ENCODE measurements around the gene TBC1D5.

DNA sequence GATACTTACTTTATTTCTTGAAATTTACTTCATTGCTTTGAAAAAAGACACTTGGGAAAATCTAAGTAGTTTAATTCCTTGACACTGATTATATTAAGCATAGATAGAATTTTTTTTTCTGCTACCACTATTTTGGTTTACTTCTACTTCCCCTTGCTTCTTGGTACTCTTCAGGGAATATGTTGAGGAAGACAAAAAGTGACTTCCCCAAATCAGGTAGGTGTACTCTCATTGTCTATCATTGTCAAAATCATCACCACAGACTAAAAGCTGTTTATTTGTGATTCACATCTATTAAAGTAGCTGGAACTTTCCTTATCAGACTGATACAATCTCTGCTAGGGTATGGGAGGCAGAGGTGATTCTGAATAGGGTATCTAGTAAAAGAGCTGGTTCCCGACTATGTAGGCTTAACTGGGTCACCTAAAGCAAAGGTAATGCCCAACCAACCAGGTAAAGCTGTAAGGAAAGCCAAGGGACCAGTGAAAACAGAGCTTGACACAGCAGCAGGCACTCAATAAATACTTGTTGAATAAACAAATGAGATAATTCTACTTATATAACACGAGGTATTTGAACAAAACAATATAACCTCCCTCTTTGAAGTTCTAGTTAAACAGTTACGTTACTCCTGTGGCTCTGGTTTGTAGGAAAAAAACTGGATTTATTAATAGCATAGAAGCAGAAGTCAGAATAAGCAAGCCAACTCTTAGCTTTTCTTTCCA, 510.7 kb downstream of the TBC1D5 start:
- no peak for TF ChIP-seq EZH2phosphoT487 (IDR thresholded peaks at IDR 0.05; ENCODE audit: borderline replicate concordance)
- TF ChIP-seq, protein P1, sequence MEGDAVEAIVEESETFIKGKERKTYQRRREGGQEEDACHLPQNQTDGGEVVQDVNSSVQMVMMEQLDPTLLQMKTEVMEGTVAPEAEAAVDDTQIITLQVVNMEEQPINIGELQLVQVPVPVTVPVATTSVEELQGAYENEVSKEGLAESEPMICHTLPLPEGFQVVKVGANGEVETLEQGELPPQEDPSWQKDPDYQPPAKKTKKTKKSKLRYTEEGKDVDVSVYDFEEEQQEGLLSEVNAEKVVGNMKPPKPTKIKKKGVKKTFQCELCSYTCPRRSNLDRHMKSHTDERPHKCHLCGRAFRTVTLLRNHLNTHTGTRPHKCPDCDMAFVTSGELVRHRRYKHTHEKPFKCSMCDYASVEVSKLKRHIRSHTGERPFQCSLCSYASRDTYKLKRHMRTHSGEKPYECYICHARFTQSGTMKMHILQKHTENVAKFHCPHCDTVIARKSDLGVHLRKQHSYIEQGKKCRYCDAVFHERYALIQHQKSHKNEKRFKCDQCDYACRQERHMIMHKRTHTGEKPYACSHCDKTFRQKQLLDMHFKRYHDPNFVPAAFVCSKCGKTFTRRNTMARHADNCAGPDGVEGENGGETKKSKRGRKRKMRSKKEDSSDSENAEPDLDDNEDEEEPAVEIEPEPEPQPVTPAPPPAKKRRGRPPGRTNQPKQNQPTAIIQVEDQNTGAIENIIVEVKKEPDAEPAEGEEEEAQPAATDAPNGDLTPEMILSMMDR (conservative IDR thresholded peaks at IDR 0.05; ENCODE audit: low read length): no peak

All from Loucy (cell line).